ENCODE results near the gene NOP16. TPM values are rescaled to one million over a fixed set of nuclear protein-coding genes. Genes with fewer than 3 reads are reported as not detected.

The NOP16 gene
- total and polyA plus RNA-seq, 8 donors = 4.3 to 55.8 (median 30.9) TPM; not detected in 1

DNA sequence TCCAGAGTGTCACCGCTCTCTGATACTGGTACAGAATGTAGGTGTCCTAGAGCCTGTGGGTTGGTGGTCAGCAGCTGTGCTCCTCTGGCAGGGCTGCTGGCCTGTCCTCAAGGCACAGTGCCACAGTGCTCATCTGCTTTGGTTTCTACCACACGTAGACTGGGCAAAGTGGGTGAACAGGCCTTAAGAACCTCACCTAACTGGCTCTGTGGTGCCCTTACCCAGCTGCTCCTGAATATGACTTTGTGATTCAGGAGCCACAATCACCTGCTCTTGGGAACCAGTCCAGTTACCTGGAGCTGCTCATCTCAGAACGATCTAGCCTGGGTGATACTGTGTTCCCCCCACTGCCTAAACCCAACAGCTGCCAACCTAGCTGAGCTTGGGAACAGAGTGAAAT, 6.4 kb downstream of the NOP16 start:
- Histone ChIP-seq H3K4me3 (no peak overlapping the region), H3K27me3 (no peaks in the 10 kb centered on the region), H3K36me3 (peaks cover 22 to 55% (median 50%) of the 10 kb centered on the region in 4 donors), H3K9me3 (no peaks in the 10 kb centered on the region), H3K4me1 (peaks cover 0 to 11% (median 8%) of the 10 kb centered on the region in 4 donors), H3K27ac (peak overlapping the region in 3 of 5 donors; percentile 22 to 78 (median 27))
- intact Hi-C loops (cut with DNase I; ENCODE audit: low total_unique reads) = no loop called here
- DNase-seq = no peak
- TF ChIP-seq, protein P1, sequence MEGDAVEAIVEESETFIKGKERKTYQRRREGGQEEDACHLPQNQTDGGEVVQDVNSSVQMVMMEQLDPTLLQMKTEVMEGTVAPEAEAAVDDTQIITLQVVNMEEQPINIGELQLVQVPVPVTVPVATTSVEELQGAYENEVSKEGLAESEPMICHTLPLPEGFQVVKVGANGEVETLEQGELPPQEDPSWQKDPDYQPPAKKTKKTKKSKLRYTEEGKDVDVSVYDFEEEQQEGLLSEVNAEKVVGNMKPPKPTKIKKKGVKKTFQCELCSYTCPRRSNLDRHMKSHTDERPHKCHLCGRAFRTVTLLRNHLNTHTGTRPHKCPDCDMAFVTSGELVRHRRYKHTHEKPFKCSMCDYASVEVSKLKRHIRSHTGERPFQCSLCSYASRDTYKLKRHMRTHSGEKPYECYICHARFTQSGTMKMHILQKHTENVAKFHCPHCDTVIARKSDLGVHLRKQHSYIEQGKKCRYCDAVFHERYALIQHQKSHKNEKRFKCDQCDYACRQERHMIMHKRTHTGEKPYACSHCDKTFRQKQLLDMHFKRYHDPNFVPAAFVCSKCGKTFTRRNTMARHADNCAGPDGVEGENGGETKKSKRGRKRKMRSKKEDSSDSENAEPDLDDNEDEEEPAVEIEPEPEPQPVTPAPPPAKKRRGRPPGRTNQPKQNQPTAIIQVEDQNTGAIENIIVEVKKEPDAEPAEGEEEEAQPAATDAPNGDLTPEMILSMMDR (IDR thresholded peaks at IDR 0.05) = no peak
- TF ChIP-seq POLR2AphosphoS5 (IDR thresholded peaks at IDR 0.05) (no peak), POLR2A (IDR thresholded peaks at IDR 0.05) (no peak), EP300 (IDR thresholded peaks at IDR 0.05) (no peak)
- 76 to 85% (median 78%) methylated on average over 3 of the region's 3 CpGs for WGBS, 5 donors

DNA sequence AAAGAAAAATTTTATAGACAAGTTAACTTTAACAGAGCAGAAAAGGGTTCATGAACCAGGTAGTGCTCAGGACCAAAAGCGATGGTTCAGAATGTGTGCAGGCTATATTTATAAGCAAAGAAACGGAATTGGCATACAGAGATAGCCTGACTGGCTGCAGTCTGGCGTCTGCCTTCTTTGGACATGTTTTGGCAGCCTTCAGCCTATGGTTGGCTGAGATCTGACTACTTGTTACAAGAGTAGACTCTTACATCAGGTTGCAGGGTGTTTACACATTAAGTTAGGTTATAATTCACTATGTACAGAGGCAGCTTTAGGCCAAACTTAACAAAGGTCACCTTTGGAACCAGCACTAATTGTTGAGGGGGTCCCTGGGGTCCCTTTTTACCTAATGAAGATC, 7.0 kb downstream of the NOP16 start:
- no peaks in the 10 kb centered on the region for H3K27me3 ChIP-seq
- intact Hi-C loops (cut with DNase I; ENCODE audit: low total_unique reads) = no loop called here
- 39 to 85% (median 49%) methylated on average over 3 of the region's 3 CpGs for WGBS, 5 donors
- H3K4me1 ChIP-seq = peaks cover 0 to 6% (median 2%) of the 10 kb centered on the region in 4 donors
- H3K9me3 ChIP-seq = no peaks in the 10 kb centered on the region
- TF ChIP-seq POLR2AphosphoS5 (IDR thresholded peaks at IDR 0.05) (no peak), POLR2A (IDR thresholded peaks at IDR 0.05) (no peak), EP300 (IDR thresholded peaks at IDR 0.05) (no peak)
- TF ChIP-seq, protein P1 (IDR thresholded peaks at IDR 0.05) = no peak
- H3K36me3 ChIP-seq = peaks cover 22 to 53% (median 49%) of the 10 kb centered on the region in 4 donors
- DNase-seq = no peak
- peak overlapping the region in 2 of 5 donors; percentile 22 to 78 for H3K27ac ChIP-seq
- no peak overlapping the region for H3K4me3 ChIP-seq

DNA sequence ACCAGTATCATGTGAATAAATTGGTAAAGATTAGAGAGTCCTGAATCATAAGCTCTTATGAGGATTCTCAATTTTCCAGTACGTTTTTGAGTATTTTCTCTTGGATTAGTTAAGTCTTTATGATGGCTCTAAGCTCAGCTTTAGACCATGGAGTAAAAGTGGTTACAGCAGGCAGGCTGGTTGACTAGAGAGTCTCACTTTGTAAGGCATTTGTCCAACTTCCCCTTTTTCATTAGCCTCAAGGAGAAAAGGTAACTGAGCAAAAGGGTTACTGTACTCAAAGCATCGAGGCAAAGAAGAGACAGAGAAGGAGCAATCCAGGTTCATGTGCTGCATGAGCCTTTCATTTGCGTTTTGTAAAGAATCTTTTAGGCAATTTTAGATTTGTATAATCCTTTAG, 8.5 kb downstream of the NOP16 start:
- no peak overlapping the region for H3K4me3 ChIP-seq
- no peaks in the 10 kb centered on the region for H3K27me3 ChIP-seq
- no peaks in the 10 kb centered on the region for H3K9me3 ChIP-seq
- no peak overlapping the region for H3K27ac ChIP-seq
- H3K36me3 ChIP-seq = peaks cover 19 to 51% (median 37%) of the 10 kb centered on the region in 4 donors
- 81 to 91% (median 85%) methylated on average over 3 of the region's 3 CpGs for WGBS, 5 donors
- no peak for DNase-seq
- H3K4me1 ChIP-seq = peaks cover 0 to 5% (median 0%) of the 10 kb centered on the region in 4 donors
- intact Hi-C loops (cut with DNase I; ENCODE audit: low total_unique reads) = no loop called here
- TF ChIP-seq POLR2AphosphoS5 (IDR thresholded peaks at IDR 0.05) (no peak), POLR2A (IDR thresholded peaks at IDR 0.05) (no peak), EP300 (IDR thresholded peaks at IDR 0.05) (no peak)
- TF ChIP-seq, protein P1 (IDR thresholded peaks at IDR 0.05) = no peak

DNA sequence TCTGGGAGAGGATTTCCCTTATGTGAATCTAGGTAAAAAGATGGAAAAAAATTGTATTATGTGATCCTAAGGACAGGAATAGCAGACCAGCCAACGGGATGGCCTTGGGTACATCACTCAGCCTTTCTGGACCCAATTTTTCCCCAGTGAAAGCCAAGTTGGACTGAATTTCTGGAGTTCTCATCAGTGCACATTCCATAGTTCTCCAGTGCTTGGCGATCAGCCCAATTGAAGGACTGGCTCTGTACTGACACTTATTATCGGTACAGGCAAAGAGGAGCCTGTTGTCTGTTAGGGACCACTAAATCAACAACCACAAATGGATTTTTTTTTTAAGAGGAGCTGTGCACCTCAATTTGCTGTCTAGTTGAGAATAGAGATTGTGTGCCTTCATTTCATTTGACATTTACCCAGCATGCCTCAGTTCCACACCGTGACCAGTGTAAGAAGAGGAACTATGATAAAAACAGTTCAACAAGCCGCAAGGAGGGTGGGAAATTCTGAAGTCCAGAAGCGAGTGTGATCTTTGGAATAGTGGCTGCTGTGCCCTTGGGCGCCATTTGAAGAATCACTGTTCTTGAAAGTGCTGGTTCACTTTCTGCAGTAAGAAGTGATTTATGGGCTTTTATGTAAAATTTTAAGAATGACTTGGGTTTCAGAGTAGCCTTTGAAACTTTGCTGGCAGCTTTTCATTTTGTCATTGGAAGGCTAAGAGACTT, 15.1 kb downstream of the NOP16 start:
- Histone ChIP-seq H3K36me3 (peaks cover 0 to 40% (median 31%) of the 10 kb centered on the region in 4 donors), H3K9me3 (no peaks in the 10 kb centered on the region), H3K4me3 (no peak overlapping the region), H3K27me3 (no peaks in the 10 kb centered on the region), H3K27ac (peak overlapping the region in 1 of 5 donors; percentile 43), H3K4me1 (peaks cover 0 to 16% (median 5%) of the 10 kb centered on the region in 4 donors)
- no peak for TF ChIP-seq POLR2A (IDR thresholded peaks at IDR 0.05)
- TF ChIP-seq POLR2AphosphoS5 (IDR thresholded peaks at IDR 0.05) = no peak
- TF ChIP-seq, protein P1 (IDR thresholded peaks at IDR 0.05) = no peak
- TF ChIP-seq EP300 (IDR thresholded peaks at IDR 0.05) = no peak
- 79 to 84% (median 80%) methylated on average over 7 of the region's 7 CpGs for WGBS, 5 donors
- intact Hi-C loops (cut with DNase I; ENCODE audit: low total_unique reads) = no loop called here
- DNase-seq = peak in 1 of 2 donors; percentile 33
